ENCODE results near the gene RPL13. TPM values are rescaled to one million over a fixed set of nuclear protein-coding genes. Genes with fewer than 3 reads are reported as not detected.

The RPL13 gene
- total and polyA plus RNA-seq, 2 of the 13 experiments (the other 11 are each of a cell fraction or from before 2014, with no cell fraction given) = 2,988 to 4,411 TPM

DNA sequence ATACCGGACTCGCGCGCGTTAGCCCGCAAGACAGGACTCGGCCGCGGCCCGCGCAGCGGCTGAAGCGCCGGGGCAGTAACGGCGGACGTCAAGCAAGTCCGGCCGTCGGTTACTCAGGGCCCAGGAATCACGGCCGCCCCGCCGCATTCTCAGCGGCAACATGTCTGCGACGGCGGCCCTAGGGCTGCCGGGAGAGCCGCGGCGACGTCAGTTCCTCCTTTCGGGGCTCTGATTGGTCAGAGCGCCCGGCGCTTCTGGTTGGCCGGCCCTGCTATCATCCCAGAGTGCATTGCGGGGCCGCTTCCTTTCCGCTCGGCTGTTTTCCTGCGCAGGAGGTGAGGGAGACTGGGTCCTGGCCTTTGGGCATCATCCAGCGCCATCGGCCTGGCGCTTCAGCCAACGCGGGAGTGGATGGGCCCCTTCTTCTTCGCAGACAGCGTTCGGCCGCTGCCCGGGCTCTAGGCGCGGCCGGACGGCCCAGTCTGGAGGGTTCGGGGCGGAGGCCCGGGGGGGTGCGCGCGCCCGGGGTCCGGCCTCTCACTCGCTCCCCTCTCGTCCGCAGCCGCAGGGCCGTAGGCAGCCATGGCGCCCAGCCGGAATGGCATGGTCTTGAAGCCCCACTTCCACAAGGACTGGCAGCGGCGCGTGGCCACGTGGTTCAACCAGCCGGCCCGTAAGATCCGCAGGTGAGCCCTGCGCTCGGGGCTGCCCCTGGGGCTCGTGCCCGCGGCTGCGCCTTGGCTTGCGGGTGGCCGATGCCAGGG lies at the start of gene RPL13 (continued):
- TF ChIP-seq, protein P1, sequence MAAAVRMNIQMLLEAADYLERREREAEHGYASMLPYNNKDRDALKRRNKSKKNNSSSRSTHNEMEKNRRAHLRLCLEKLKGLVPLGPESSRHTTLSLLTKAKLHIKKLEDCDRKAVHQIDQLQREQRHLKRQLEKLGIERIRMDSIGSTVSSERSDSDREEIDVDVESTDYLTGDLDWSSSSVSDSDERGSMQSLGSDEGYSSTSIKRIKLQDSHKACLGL (CRISPR knock-in tag; IDR thresholded peaks at IDR 0.05) = peak; percentile 93
- TF ChIP-seq HNRNPK (IDR thresholded peaks at IDR 0.05; ENCODE audit: low read depth, low read length, poor library complexity, severe bottlenecking) (no peak), ZNF251 (CRISPR knock-in tag; IDR thresholded peaks at IDR 0.05) (0 out of 2 replicates have a peak, but pooled peaks have one; percentile 78), AGO1 (IDR thresholded peaks at IDR 0.05; ENCODE audit: low read depth, low read length, poor library complexity, severe bottlenecking) (peak; percentile 83), SMAD9 (CRISPR knock-in tag; IDR thresholded peaks at IDR 0.05) (peak; percentile 61; the same call in 1 of the 2 replicates), ZNF354B (CRISPR knock-in tag; IDR thresholded peaks at IDR 0.05) (no peak), MTF2 (CRISPR knock-in tag; IDR thresholded peaks at IDR 0.05; ENCODE audit: borderline replicate concordance) (peak; percentile 73), KDM4B (CRISPR knock-in tag; IDR thresholded peaks at IDR 0.05) (peak; percentile 25; the same call in 1 of the 2 replicates), CBX5 (CRISPR knock-in tag; IDR thresholded peaks at IDR 0.05; ENCODE audit: borderline replicate concordance) (peak; percentile 44; the same call in 1 of the 2 replicates), FOXK1 (CRISPR knock-in tag; IDR thresholded peaks at IDR 0.05; ENCODE audit: borderline replicate concordance, low read depth) (peak; percentile 80; the same call in 1 of the 2 replicates), ZNF670 (CRISPR knock-in tag; IDR thresholded peaks at IDR 0.05; ENCODE audit: borderline replicate concordance) (no peak; the same call in 1 of the 2 replicates), NR1H2 (CRISPR knock-in tag; IDR thresholded peaks at IDR 0.05; ENCODE audit: borderline replicate concordance, low read depth) (no peak; the same call in 1 of the 2 replicates), ZNF775 (CRISPR knock-in tag; IDR thresholded peaks at IDR 0.05; ENCODE audit: borderline replicate concordance) (peak; percentile 53), RFXAP (CRISPR knock-in tag; IDR thresholded peaks at IDR 0.05; ENCODE audit: borderline replicate concordance) (peak; percentile 92)
- TF ChIP-seq, protein P2, sequence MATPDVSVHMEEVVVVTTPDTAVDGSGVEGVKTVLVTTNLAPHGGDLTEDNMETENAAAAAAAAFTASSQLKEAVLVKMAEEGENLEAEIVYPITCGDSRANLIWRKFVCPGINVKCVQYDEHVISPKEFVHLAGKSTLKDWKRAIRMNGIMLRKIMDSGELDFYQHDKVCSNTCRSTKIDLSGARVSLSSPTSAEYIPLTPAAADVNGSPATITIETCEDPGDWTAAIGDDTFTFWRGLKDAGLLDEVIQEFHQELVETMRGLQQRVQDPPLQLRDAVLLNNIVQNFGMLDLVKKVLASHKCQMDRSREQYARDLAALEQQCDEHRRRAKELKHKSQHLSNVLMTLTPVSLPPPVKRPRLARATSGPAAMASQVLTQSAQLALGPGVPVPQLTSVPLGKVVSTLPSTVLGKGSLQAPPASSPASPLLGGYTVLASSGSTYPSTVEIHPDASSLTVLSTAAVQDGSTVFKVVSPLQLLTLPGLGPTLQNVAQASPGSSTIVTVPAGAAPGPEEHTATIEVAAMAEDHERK (CRISPR knock-in tag; IDR thresholded peaks at IDR 0.05; ENCODE audit: low read depth) = 0 out of 2 replicates have a peak, but pooled peaks have one; percentile 65
- TF ChIP-seq, protein P3, sequence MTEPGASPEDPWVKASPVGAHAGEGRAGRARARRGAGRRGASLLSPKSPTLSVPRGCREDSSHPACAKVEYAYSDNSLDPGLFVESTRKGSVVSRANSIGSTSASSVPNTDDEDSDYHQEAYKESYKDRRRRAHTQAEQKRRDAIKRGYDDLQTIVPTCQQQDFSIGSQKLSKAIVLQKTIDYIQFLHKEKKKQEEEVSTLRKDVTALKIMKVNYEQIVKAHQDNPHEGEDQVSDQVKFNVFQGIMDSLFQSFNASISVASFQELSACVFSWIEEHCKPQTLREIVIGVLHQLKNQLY (CRISPR knock-in tag; IDR thresholded peaks at IDR 0.05) = peak; percentile 47; the same call in 1 of the 2 replicates
- TF ChIP-seq, protein P4, sequence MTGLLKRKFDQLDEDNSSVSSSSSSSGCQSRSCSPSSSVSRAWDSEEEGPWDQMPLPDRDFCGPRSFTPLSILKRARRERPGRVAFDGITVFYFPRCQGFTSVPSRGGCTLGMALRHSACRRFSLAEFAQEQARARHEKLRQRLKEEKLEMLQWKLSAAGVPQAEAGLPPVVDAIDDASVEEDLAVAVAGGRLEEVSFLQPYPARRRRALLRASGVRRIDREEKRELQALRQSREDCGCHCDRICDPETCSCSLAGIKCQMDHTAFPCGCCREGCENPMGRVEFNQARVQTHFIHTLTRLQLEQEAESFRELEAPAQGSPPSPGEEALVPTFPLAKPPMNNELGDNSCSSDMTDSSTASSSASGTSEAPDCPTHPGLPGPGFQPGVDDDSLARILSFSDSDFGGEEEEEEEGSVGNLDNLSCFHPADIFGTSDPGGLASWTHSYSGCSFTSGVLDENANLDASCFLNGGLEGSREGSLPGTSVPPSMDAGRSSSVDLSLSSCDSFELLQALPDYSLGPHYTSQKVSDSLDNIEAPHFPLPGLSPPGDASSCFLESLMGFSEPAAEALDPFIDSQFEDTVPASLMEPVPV (CRISPR knock-in tag; IDR thresholded peaks at IDR 0.05) = peak; percentile 83
- TF ChIP-seq, protein P5, sequence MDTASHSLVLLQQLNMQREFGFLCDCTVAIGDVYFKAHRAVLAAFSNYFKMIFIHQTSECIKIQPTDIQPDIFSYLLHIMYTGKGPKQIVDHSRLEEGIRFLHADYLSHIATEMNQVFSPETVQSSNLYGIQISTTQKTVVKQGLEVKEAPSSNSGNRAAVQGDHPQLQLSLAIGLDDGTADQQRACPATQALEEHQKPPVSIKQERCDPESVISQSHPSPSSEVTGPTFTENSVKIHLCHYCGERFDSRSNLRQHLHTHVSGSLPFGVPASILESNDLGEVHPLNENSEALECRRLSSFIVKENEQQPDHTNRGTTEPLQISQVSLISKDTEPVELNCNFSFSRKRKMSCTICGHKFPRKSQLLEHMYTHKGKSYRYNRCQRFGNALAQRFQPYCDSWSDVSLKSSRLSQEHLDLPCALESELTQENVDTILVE (CRISPR knock-in tag; IDR thresholded peaks at IDR 0.05) = peak; percentile 89
- TF ChIP-seq, protein P6, sequence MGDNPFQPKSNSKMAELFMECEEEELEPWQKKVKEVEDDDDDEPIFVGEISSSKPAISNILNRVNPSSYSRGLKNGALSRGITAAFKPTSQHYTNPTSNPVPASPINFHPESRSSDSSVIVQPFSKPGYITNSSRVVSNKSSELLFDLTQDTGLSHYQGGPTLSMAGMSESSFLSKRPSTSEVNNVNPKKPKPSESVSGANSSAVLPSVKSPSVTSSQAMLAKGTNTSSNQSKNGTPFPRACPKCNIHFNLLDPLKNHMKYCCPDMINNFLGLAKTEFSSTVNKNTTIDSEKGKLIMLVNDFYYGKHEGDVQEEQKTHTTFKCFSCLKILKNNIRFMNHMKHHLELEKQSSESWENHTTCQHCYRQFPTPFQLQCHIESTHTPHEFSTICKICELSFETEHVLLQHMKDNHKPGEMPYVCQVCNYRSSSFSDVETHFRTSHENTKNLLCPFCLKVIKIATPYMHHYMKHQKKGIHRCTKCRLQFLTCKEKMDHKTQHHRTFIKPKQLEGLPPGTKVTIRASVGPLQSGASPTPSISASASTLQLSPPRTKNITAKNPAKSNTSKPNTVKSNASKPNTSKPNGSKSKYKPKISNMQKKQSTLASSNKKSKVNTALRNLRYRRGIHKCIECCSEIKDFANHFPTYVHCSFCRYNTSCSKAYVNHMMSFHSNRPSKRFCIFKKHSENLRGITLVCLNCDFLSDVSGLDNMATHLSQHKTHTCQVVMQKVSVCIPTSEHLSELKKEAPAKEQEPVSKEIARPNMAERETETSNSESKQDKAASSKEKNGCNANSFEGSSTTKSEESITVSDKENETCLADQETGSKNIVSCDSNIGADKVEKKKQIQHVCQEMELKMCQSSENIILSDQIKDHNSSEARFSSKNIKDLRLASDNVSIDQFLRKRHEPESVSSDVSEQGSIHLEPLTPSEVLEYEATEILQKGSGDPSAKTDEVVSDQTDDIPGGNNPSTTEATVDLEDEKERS (CRISPR knock-in tag; IDR thresholded peaks at IDR 0.05) = peak; percentile 95
